Lower lobe of right lung (tissue), 2 donors: ENCODE measurements around the gene LHCGR. TPM values are rescaled to one million over a fixed set of nuclear protein-coding genes. Genes with fewer than 3 reads are reported as not detected.

Experiments
- ATAC-seq, 2 donors: fragments of 200-7000 bp; cut with Tn5 transposase; one replicate each; pipeline ENCODE4 v1.9.1; 2020 to 2022; ENCODE audit warnings: mild to moderate bottlenecking in 2 of 2, moderate library complexity in 2 of 2
- DNase-seq: peaks from one replicate; pipeline ENCODE4 v3.0.0-alpha.2; 2020
- H3K27ac ChIP-seq: fragments of 200-600 bp; one replicate; pipeline ENCODE4 v1.8.0; 2022
- H3K27me3 ChIP-seq: fragments of 200-600 bp; one replicate; pipeline ENCODE4 v1.8.0; 2022; ENCODE audit warnings: low read depth
- H3K36me3 ChIP-seq: fragments of 200-600 bp; one replicate; pipeline ENCODE4 v1.8.0; 2022; ENCODE audit warnings: mild to moderate bottlenecking
- H3K4me1 ChIP-seq: fragments of 200-600 bp; one replicate; pipeline ENCODE4 v1.8.0; 2022
- H3K4me3 ChIP-seq: fragments of 200-600 bp; one replicate; pipeline ENCODE4 v1.8.0; 2022; ENCODE audit warnings: mild to moderate bottlenecking
- H3K9me3 ChIP-seq: fragments of 200-600 bp; one replicate; pipeline ENCODE4 v1.8.0; 2022
- CTCF ChIP-seq: fragments of 200-600 bp; IDR thresholded peaks from one replicate; pipeline ENCODE4 v1.8.0; 2022; ENCODE audit warnings: antibody characterized with exemption, mild to moderate bottlenecking
- intact Hi-C: fragments of 100-400 bp; cut with DNase I; formaldehyde crosslinking; loops from one replicate; pipeline ENCODE4 v1.11.0; 2022
- total RNA-seq: library from RNA; stranded (reverse); fragmentation: NEBNext Ultra II Directional; extraction: Animal tissue kit (Norgen Biotek cat#: 25700); gene quantifications from one replicate; pipeline ENCODE4 v1.2.1, GENCODE V29; 2021
- donor health status: DM: no; HTN: yes; CAD: no; lungs with severe emphysema.

The LHCGR gene
- total RNA-seq, 1 donor from 2014 or later, result 0.30 TPM

GRCh38 chr2:48790407-48791170, 35.1 kb upstream of the LHCGR start:
- intact Hi-C loops, result no loop called here
- Histone ChIP-seq H3K4me3 (no peak overlapping the region), H3K9me3 (no peaks in the 10 kb centered on the region), H3K36me3 (no peaks in the 10 kb centered on the region), H3K27ac (no peak overlapping the region), H3K4me1 (no peaks in the 10 kb centered on the region), H3K27me3 (no peaks in the 10 kb centered on the region)
- DNase-seq (no peak), ATAC-seq (no peak)
- no peak for TF ChIP-seq CTCF

GRCh38 chr2:48787580-48787979, 32.1 kb upstream of the LHCGR start:
- no peaks in the 10 kb centered on the region for H3K9me3 ChIP-seq
- TF ChIP-seq CTCF, result no peak
- no peaks in the 10 kb centered on the region for H3K4me1 ChIP-seq
- no peak overlapping the region for H3K27ac ChIP-seq
- no peak for DNase-seq
- intact Hi-C loops, result no loop called here
- H3K4me3 ChIP-seq, result no peak overlapping the region
- no peaks in the 10 kb centered on the region for H3K27me3 ChIP-seq
- H3K36me3 ChIP-seq, result no peaks in the 10 kb centered on the region
- ATAC-seq, result no peak

GRCh38 chr2:48781366-48781765, 25.8 kb upstream of the LHCGR start:
- DNase-seq, result no peak
- no peak for TF ChIP-seq CTCF
- no peaks in the 10 kb centered on the region for H3K4me1 ChIP-seq
- H3K4me3 ChIP-seq, result no peak overlapping the region
- no peaks in the 10 kb centered on the region for H3K27me3 ChIP-seq
- no peaks in the 10 kb centered on the region for H3K9me3 ChIP-seq
- H3K36me3 ChIP-seq, result no peaks in the 10 kb centered on the region
- intact Hi-C loops, result no loop called here
- peak; percentile 23 to 45 for ATAC-seq
- H3K27ac ChIP-seq, result no peak overlapping the region

- intact Hi-C loops, result no loop called here
- Histone ChIP-seq H3K9me3 (no peaks in the 10 kb centered on the region), H3K4me3 (no peak overlapping the region), H3K27ac (no peak overlapping the region), H3K4me1 (no peaks in the 10 kb centered on the region), H3K27me3 (no peaks in the 10 kb centered on the region), H3K36me3 (no peaks in the 10 kb centered on the region)
- DNase-seq, result no peak
- no peak for TF ChIP-seq CTCF
- ATAC-seq, result no peak
Observed at GRCh38 chr2:48779019-48779716, 23.6 kb upstream of the LHCGR start.

- no peaks in the 10 kb centered on the region for H3K9me3 ChIP-seq
- ATAC-seq (no peak), DNase-seq (no peak)
- H3K27me3 ChIP-seq, result no peaks in the 10 kb centered on the region
- no peak overlapping the region for H3K27ac ChIP-seq
- H3K4me3 ChIP-seq, result no peak overlapping the region
- no peaks in the 10 kb centered on the region for H3K4me1 ChIP-seq
- H3K36me3 ChIP-seq, result no peaks in the 10 kb centered on the region
- intact Hi-C loops, result no loop called here
- no peak for TF ChIP-seq CTCF
Observed at GRCh38 chr2:48774251-48774650, 18.7 kb upstream of the LHCGR start.
